SJSA1 (cell line): ENCODE data around the gene RMND5B. TPM values are rescaled to one million over a fixed set of nuclear protein-coding genes. Genes with fewer than 3 reads are reported as not detected.

Source experiments
- DNase-seq, 2 experiments: peaks; one replicate each; pipeline ENCODE4 v3.0.0-alpha.2; 2015 to 2020; ENCODE audit warnings: low spot score in 2 of 2, low read depth in 1 of 2
- H3K27ac ChIP-seq: fragments of 250-450 bp; sonication (Bioruptor Pico); 2 replicates; pipeline ENCODE4 v1.5.1; 2020; ENCODE audit warnings: mild to moderate bottlenecking, moderate library complexity
- H3K27me3 ChIP-seq: fragments of 250-450 bp; sonication (Bioruptor Pico); replicated peaks from 2 replicates; pipeline ENCODE4 v1.5.1; 2020; ENCODE audit warnings: mild to moderate bottlenecking, moderate library complexity
- H3K36me3 ChIP-seq: fragments of 250-450 bp; sonication (Bioruptor Pico); 2 replicates; pipeline ENCODE4 v1.5.1; 2020; ENCODE audit warnings: mild to moderate bottlenecking
- H3K4me1 ChIP-seq: fragments of 250-450 bp; sonication (Bioruptor Pico); replicated peaks from 2 replicates; pipeline ENCODE4 v1.6.1; 2021; ENCODE audit warnings: mild to moderate bottlenecking
- H3K4me3 ChIP-seq: fragments of 250-450 bp; sonication (Bioruptor Pico); 2 replicates; pipeline ENCODE4 v1.5.1; 2020; ENCODE audit warnings: mild to moderate bottlenecking
- H3K9me3 ChIP-seq: fragments of 250-450 bp; sonication (Bioruptor Pico); replicated peaks from 2 replicates; pipeline ENCODE4 v1.5.1; 2020; ENCODE audit warnings: mild to moderate bottlenecking
- total RNA-seq: library from RNA; depleted of rRNA; stranded (reverse); fragments of >200 nt; shearing (Covaris generic); gene quantifications from 2 replicates; pipeline ENCODE4 v1.2.3, GENCODE V29; 2014

The RMND5B gene
- total RNA-seq, 1 experiment from 2014 or later: 40.9 TPM

GRCh38 chr5:178150977-178151734, 20.3 kb downstream of the RMND5B start:
- H3K4me3 ChIP-seq: no peak overlapping the region
- DNase-seq: no peak
- no peaks in the 10 kb centered on the region for H3K9me3 ChIP-seq
- peaks cover 8% of the 10 kb centered on the region for H3K4me1 ChIP-seq
- H3K36me3 ChIP-seq: peaks cover 65% of the 10 kb centered on the region
- H3K27me3 ChIP-seq: no peaks in the 10 kb centered on the region
- no peak overlapping the region for H3K27ac ChIP-seq

GRCh38 chr5:178152491-178153444, 22.0 kb downstream of the RMND5B start:
- peak overlapping the region; percentile 18 for H3K27ac ChIP-seq
- peaks cover 8% of the 10 kb centered on the region for H3K4me1 ChIP-seq
- no peaks in the 10 kb centered on the region for H3K27me3 ChIP-seq
- H3K9me3 ChIP-seq: no peaks in the 10 kb centered on the region
- peak in 1 of 2 experiments; percentile 18 for DNase-seq
- peaks cover 49% of the 10 kb centered on the region for H3K36me3 ChIP-seq
- H3K4me3 ChIP-seq: peak overlapping the region; percentile 68

- Histone ChIP-seq H3K36me3 (peaks cover 39% of the 10 kb centered on the region), H3K4me3 (peak within 1 kb of the TSS; percentile 68), H3K27ac (peak within 1 kb of the TSS; percentile 18), H3K4me1 (peaks cover 8% of the 10 kb centered on the region), H3K9me3 (no peaks in the 10 kb centered on the region), H3K27me3 (no peaks in the 10 kb centered on the region)
- peak; percentile 99 to 100 for DNase-seq
Observed at GRCh38 chr5:178153530-178154340, 22.9 kb downstream of the RMND5B start, which contains the start of gene NHP2. Gene NHP2 (minus strand): TSS chr5:178153885. CDS start chr5:178153817, 68 bp downstream.

DNA sequence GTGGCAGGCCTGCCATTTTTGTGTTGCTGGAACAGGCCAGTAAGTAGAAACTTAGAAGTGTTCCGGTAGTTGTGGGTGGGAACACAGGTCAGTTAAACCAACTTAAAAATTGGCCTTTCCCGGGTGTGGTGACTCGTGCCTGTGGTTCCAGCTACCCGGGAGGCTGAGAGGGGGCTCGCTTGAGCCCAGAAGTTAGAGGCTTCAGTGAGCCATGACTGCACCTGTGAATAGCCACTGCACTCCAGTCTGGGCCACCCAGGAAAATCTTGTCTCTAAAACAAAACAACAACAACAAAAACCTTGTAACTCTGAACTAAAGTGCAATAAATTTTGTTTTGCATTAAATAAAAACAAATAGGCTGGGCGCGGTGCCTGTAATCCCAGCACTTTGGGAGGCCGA, 24.3 kb downstream of the RMND5B start:
- no peak for DNase-seq
- Histone ChIP-seq H3K9me3 (no peaks in the 10 kb centered on the region), H3K4me1 (peaks cover 8% of the 10 kb centered on the region), H3K27ac (no peak overlapping the region), H3K27me3 (0 out of 2 replicates have a peak, but pooled peaks cover 4% of the 10 kb centered on the region), H3K36me3 (peaks cover 26% of the 10 kb centered on the region), H3K4me3 (no peak overlapping the region)

- Histone ChIP-seq H3K9me3 (no peaks in the 10 kb centered on the region), H3K27me3 (peaks cover 33% of the 10 kb centered on the region)
- no peak for DNase-seq
Observed at GRCh38 chr5:178160176-178160575, 29.4 kb downstream of the RMND5B start.

GRCh38 chr5:178162481-178162880, 31.7 kb downstream of the RMND5B start:
- DNase-seq: no peak
- Histone ChIP-seq H3K9me3 (no peaks in the 10 kb centered on the region), H3K4me1 (no peaks in the 10 kb centered on the region; the same call in 1 of the 2 replicates), H3K4me3 (no peak overlapping the region), H3K36me3 (no peaks in the 10 kb centered on the region), H3K27ac (no peak overlapping the region), H3K27me3 (peaks cover 56% of the 10 kb centered on the region)

More at GRCh38 chr5:178160176-178160575, 29.4 kb downstream of the RMND5B start:
- Histone ChIP-seq H3K36me3 (no peaks in the 10 kb centered on the region), H3K4me1 (no peaks in the 10 kb centered on the region; the same call in 1 of the 2 replicates), H3K4me3 (no peak overlapping the region), H3K27ac (no peak overlapping the region)

DNA sequence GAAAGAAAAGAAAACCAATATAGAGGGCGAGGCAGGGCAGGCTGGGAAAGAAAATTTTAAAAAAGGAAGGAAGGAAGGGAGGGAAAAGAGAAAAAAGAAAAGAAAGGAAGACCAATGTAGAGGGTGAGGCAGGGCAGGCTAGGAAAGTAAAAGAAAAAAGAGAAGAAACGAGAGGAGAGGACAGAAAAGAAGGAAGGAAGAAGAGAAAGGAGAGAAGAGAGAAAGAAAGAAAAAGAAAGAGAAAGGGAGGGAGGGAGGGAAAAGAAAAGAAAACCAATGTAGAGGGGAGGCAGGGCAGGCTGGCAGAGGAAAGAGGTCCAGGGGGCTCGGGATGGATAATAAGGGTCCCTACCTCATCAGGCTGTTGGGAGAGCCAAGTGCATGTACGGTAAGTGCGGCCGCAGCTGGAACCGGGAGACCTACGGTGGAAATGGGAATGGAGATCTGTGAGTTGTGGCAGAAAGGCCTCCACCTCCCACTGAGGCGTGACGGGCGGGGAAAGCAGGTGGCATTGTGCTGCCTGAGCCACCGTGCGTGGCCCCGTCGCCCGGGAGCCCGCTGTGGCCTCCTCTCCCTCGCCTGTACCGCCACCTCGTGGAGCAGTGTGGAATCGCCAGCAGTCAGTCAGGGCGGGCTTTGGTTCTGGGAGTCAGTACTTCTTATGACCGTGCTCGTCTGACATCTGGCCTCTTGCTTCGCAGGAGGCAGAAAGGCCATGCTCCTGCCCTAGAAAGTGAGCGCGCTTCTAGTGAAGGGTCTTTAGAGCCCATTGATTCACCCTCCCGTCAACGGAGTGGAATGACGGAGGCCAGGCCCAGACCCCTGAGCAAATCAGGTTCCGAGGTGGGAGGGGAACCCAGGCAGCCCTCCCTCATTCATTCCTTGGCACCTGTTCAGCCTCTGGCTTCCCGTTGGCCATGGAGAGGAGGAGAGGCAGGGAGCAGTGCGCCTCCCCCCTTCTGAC, 33.2 kb downstream of the RMND5B start:
- no peak overlapping the region for H3K27ac ChIP-seq
- peaks cover 72% of the 10 kb centered on the region for H3K27me3 ChIP-seq
- no peak overlapping the region for H3K4me3 ChIP-seq

GRCh38 chr5:178165581-178165980, 34.8 kb downstream of the RMND5B start:
- H3K36me3 ChIP-seq: no peaks in the 10 kb centered on the region
- 0 out of 2 replicates have a peak, but pooled peaks cover 2% of the 10 kb centered on the region for H3K9me3 ChIP-seq
- peaks cover 83% of the 10 kb centered on the region for H3K27me3 ChIP-seq
- H3K4me1 ChIP-seq: no peaks in the 10 kb centered on the region; the same call in 1 of the 2 replicates
- no peak overlapping the region for H3K27ac ChIP-seq
- no peak overlapping the region for H3K4me3 ChIP-seq
- DNase-seq: no peak

More for the DNA sequence above, 33.2 kb downstream of the RMND5B start:
- no peaks in the 10 kb centered on the region; the same call in 1 of the 2 replicates for H3K4me1 ChIP-seq
- peak; percentile 80 to 82 for DNase-seq
- H3K9me3 ChIP-seq: no peaks in the 10 kb centered on the region
- no peaks in the 10 kb centered on the region for H3K36me3 ChIP-seq

DNA sequence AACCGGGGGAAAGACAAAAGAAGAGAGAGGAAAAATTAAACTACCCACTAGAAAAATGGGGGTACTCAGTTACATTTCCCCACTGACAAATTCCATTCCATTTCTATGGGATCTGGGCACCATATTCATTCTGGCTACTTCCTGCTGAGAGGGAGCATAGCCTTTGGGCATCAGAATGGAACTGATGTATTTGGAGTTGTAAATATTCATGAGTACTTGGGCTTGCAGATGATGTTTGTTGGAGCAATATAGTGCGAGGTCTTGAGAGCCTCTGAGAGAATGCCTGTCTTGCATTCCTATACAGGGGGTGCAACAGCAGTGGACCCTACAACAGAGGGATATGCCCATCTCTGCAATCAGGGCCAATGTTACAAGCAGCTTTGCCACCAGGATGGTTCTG, 39.6 kb downstream of the RMND5B start:
- Histone ChIP-seq H3K36me3 (no peaks in the 10 kb centered on the region), H3K4me1 (no peaks in the 10 kb centered on the region), H3K27me3 (peaks cover 58% of the 10 kb centered on the region), H3K9me3 (0 out of 2 replicates have a peak, but pooled peaks cover 2% of the 10 kb centered on the region), H3K27ac (no peak overlapping the region), H3K4me3 (no peak overlapping the region)
- DNase-seq: no peak

DNA sequence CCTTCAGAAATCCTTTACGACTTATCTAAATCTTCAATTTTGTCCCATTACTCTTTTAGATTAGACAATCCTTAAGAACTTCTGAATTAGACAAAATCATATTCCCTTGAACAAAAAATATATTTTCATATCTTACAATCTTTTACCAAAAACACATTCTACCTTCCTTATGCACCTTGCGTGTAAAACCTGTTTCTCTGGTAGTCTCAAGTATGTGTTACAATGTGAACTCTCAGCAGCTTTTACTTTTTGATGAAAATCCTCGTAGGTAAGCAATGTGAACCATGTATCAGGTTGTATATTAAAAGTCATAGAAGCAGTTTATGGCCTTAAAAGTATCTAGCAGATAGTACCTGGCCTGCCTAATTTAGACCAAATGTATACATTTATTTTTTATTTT, 43.6 kb downstream of the RMND5B start:
- Histone ChIP-seq H3K4me1 (no peaks in the 10 kb centered on the region), H3K36me3 (no peaks in the 10 kb centered on the region), H3K4me3 (no peak overlapping the region), H3K27ac (no peak overlapping the region), H3K9me3 (0 out of 2 replicates have a peak, but pooled peaks cover 4% of the 10 kb centered on the region), H3K27me3 (peaks cover 18% of the 10 kb centered on the region)
- no peak for DNase-seq

DNA sequence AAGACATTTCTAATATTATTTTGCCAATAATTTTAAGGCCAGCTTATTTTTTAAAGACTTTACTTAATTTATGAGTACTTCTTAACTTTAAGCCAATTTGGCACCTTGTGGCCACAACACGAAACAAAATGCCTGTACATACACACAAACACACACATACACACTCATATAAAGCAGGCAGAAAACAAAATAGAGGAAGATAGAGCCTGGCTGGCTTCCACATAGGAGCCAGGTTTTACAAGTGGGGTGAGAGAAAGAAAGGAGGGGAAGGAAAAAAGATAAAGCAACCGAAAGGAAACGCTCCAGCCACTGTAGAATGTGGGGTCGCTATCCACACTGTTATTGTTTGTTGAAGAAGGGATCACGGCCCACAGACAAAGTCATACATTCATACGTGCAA, 46.0 kb downstream of the RMND5B start:
- Histone ChIP-seq H3K4me1 (no peaks in the 10 kb centered on the region), H3K36me3 (no peaks in the 10 kb centered on the region), H3K4me3 (no peak overlapping the region), H3K9me3 (0 out of 2 replicates have a peak, but pooled peaks cover 3% of the 10 kb centered on the region), H3K27me3 (no peaks in the 10 kb centered on the region; the same call in 1 of the 2 replicates), H3K27ac (no peak overlapping the region)
- DNase-seq: no peak

GRCh38 chr5:178177569-178177968, 46.8 kb downstream of the RMND5B start:
- DNase-seq: no peak
- H3K27ac ChIP-seq: no peak overlapping the region
- H3K27me3 ChIP-seq: no peaks in the 10 kb centered on the region; the same call in 1 of the 2 replicates

More at GRCh38 chr5:178177569-178177968, 46.8 kb downstream of the RMND5B start:
- no peaks in the 10 kb centered on the region for H3K36me3 ChIP-seq
- H3K9me3 ChIP-seq: 0 out of 2 replicates have a peak, but pooled peaks cover 3% of the 10 kb centered on the region
- no peak overlapping the region for H3K4me3 ChIP-seq
- no peaks in the 10 kb centered on the region for H3K4me1 ChIP-seq
